KG1 (cell line): ENCODE results near the gene UGT3A2.

Source experiments
- DNase-seq: peaks from one replicate; lab custom pipeline; 2025; lab: John Stamatoyannopoulos, UW

Gene UGT3A2

GRCh38 chr5:36006163-36006562 is 60.5 kb downstream of the UGT3A2 start:
- DNase-seq: no peak

GRCh38 chr5:36001032-36001431 is 65.7 kb downstream of the UGT3A2 start:
- no peak for DNase-seq

GRCh38 chr5:35999547-35999946 is 67.1 kb downstream of the UGT3A2 start:
- no peak for DNase-seq

- no peak for DNase-seq
Observed at GRCh38 chr5:35996076-35996475, 70.6 kb downstream of the UGT3A2 start.

- DNase-seq: no peak
Observed at GRCh38 chr5:35990941-35991611, 75.6 kb downstream of the UGT3A2 start, which contains the start of gene UGT3A1. Gene UGT3A1, minus strand, starts transcription at chr5:35991390. Its CDS starts 150 bp downstream, at chr5:35991240.

GRCh38 chr5:35990520-35990919 is 76.2 kb downstream of the UGT3A2 start:
- DNase-seq: no peak

GRCh38 chr5:35988529-35988928 is 78.2 kb downstream of the UGT3A2 start:
- DNase-seq: no peak

GRCh38 chr5:35987776-35988175 is 78.9 kb downstream of the UGT3A2 start:
- DNase-seq: no peak
